ENCODE data around the gene CLDN7.
A peak's percentile ranks its signal among the peaks of the same experiment; 100 is the strongest.

CLDN7 gene

DNA sequence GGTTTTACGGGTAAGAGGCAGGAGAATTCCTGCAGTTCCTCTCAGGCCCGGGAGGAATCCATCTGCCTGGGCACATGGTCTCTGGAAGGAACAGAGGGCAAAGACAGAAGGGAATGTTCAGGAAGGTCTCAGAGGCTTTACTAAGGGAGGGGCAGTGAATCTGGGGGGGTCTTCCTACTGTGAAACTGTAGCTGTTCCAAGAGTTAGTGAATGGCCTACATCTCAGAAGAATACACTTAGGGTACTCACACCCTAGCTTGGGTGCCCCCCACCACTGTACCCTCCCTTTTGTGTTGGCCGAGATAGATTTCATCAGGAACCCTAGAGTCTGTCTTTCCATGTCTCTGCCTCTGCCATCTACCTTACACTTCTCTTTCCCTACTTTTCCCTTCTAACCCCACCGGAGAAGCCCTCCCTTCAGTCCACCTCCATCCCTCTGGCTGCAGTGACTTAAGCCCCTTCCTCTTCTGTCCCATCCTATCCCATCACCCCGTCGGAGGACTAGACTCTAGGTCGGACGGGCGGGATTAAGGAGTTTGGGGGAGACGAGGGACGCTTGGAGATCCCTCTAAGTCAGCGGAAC is 43.0 kb downstream of the CLDN7 start:
- H3K4me2 ChIP-seq (ENCODE audit: low read length) = peak overlapping the region; percentile 25
- no peak overlapping the region for H3K4me3 ChIP-seq (ENCODE audit: low read length)
- H3K18ac ChIP-seq (ENCODE audit: low read length) = no peak overlapping the region
- no peak overlapping the region for H4K8ac ChIP-seq (ENCODE audit: low read depth, low read length)
- DNase-seq = no peak
- H2BK120ac ChIP-seq (ENCODE audit: low read depth, low read length) = no peak overlapping the region
- H3K79me2 ChIP-seq (ENCODE audit: control insufficient read depth, insufficient read depth, low read length) = peaks cover 7% of the 10 kb centered on the region
- no peaks in the 10 kb centered on the region for H3K27me3 ChIP-seq (ENCODE audit: insufficient read depth, low read length, poor library complexity)
- H4K5ac ChIP-seq (ENCODE audit: low read length) = peak overlapping the region; percentile 50
- peaks cover 10% of the 10 kb centered on the region for H3K36me3 ChIP-seq (ENCODE audit: control insufficient read depth, insufficient read depth, low read length)
- peak overlapping the region; percentile 82 for H3K56ac ChIP-seq (ENCODE audit: low read length)
- no peak overlapping the region for H2BK15ac ChIP-seq (replicated peaks; ENCODE audit: low read depth)
- H3K9ac ChIP-seq (ENCODE audit: low read length) = peak overlapping the region; percentile 61
- peaks cover 5% of the 10 kb centered on the region for H3K79me1 ChIP-seq (ENCODE audit: low read length)
- H3K4me1 ChIP-seq (ENCODE audit: control insufficient read depth, low read depth, low read length) = peaks cover 14% of the 10 kb centered on the region
- no peak overlapping the region for H2AK5ac ChIP-seq (ENCODE audit: low read length)
- H2BK5ac ChIP-seq (ENCODE audit: low read length) = no peak overlapping the region
- no peak overlapping the region for H3K27ac ChIP-seq (ENCODE audit: low read depth, low read length)
- no CpG with 5 or more reads among the region's 12 CpGs for WGBS (ENCODE audit: extremely low coverage, insufficient coverage, low lambda C conversion rate)
- no peak overlapping the region for H3K23ac ChIP-seq (ENCODE audit: low read length)
- H3K4ac ChIP-seq (ENCODE audit: low read depth, low read length) = no peak overlapping the region

DNA sequence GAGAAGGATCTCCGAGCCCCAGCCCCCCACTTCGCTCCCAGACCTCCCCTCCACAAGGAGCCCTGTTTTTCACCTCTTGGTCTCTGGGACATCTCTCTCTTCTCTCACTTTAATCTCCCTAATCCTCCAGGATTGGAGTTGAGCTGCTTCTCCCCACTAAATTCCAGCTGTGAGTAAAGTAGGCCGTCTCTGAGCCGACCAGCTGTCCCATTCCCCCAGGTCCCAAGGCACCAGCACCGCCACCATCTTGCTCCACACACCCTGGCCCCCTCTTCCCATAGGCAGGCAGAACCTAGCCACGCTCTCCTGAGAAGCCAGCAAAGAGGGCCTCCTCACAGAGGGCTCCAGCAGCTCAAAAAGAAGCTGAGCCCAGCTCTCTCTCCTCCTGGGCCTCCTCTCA is 43.5 kb downstream of the CLDN7 start:
- Histone ChIP-seq H2AK5ac (ENCODE audit: low read length) (no peak overlapping the region), H4K5ac (ENCODE audit: low read length) (no peak overlapping the region), H2BK120ac (ENCODE audit: low read depth, low read length) (no peak overlapping the region), H3K4me1 (ENCODE audit: control insufficient read depth, low read depth, low read length) (peaks cover 14% of the 10 kb centered on the region), H3K4me2 (ENCODE audit: low read length) (no peak overlapping the region), H3K79me1 (ENCODE audit: low read length) (peaks cover 5% of the 10 kb centered on the region), H3K4me3 (ENCODE audit: low read length) (no peak overlapping the region), H3K9ac (ENCODE audit: low read length) (peak overlapping the region; percentile 7), H3K23ac (ENCODE audit: low read length) (no peak overlapping the region), H3K79me2 (ENCODE audit: control insufficient read depth, insufficient read depth, low read length) (peaks cover 7% of the 10 kb centered on the region), H3K56ac (ENCODE audit: low read length) (peak overlapping the region; percentile 58), H3K27me3 (ENCODE audit: insufficient read depth, low read length, poor library complexity) (no peaks in the 10 kb centered on the region), H4K8ac (ENCODE audit: low read depth, low read length) (no peak overlapping the region), H3K4ac (ENCODE audit: low read depth, low read length) (no peak overlapping the region), H3K27ac (ENCODE audit: low read depth, low read length) (no peak overlapping the region), H2BK15ac (replicated peaks; ENCODE audit: low read depth) (no peak overlapping the region), H3K36me3 (ENCODE audit: control insufficient read depth, insufficient read depth, low read length) (peaks cover 6% of the 10 kb centered on the region), H3K18ac (ENCODE audit: low read length) (no peak overlapping the region), H2BK5ac (ENCODE audit: low read length) (no peak overlapping the region)
- DNase-seq = no peak
- WGBS (ENCODE audit: extremely low coverage, insufficient coverage, low lambda C conversion rate) = no CpG with 5 or more reads among the region's 6 CpGs

DNA sequence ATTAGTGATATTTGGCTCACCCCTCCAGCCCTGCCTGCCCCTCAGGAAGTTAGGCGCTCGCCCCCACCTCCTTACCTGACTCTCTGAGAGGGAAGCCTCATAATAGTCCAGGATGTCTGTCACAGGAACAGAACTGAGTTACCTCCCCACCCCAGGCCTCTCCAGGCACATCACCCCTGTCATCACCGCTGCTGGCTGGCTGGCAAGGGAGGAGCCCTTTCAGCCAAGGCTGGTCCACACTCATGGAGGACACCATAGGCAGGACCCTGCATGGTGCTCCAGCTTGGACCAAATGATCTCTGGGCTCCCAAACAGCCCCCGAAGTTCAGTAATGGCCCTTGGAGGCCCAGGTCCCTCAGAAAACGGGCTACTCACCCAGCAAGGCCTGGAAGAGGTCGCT is 44.1 kb downstream of the CLDN7 start:
- H2BK5ac ChIP-seq (ENCODE audit: low read length) = no peak overlapping the region
- H3K18ac ChIP-seq (ENCODE audit: low read length) = peak overlapping the region; percentile 26
- H3K9ac ChIP-seq (ENCODE audit: low read length) = peak overlapping the region; percentile 35
- H3K36me3 ChIP-seq (ENCODE audit: control insufficient read depth, insufficient read depth, low read length) = peaks cover 2% of the 10 kb centered on the region
- peaks cover 9% of the 10 kb centered on the region for H3K79me2 ChIP-seq (ENCODE audit: control insufficient read depth, insufficient read depth, low read length)
- H3K4me3 ChIP-seq (ENCODE audit: low read length) = no peak overlapping the region
- peak overlapping the region; percentile 88 for H2AK5ac ChIP-seq (ENCODE audit: low read length)
- H3K4me2 ChIP-seq (ENCODE audit: low read length) = no peak overlapping the region
- H3K56ac ChIP-seq (ENCODE audit: low read length) = peak overlapping the region; percentile 75
- H3K27me3 ChIP-seq (ENCODE audit: insufficient read depth, low read length, poor library complexity) = no peaks in the 10 kb centered on the region
- H3K23ac ChIP-seq (ENCODE audit: low read length) = no peak overlapping the region
- H4K8ac ChIP-seq (ENCODE audit: low read depth, low read length) = no peak overlapping the region
- H4K5ac ChIP-seq (ENCODE audit: low read length) = no peak overlapping the region
- H3K79me1 ChIP-seq (ENCODE audit: low read length) = peaks cover 5% of the 10 kb centered on the region
- H2BK15ac ChIP-seq (replicated peaks; ENCODE audit: low read depth) = no peak overlapping the region
- peaks cover 14% of the 10 kb centered on the region for H3K4me1 ChIP-seq (ENCODE audit: control insufficient read depth, low read depth, low read length)
- no peak overlapping the region for H3K4ac ChIP-seq (ENCODE audit: low read depth, low read length)
- no peak overlapping the region for H3K27ac ChIP-seq (ENCODE audit: low read depth, low read length)
- no peak for DNase-seq
- H2BK120ac ChIP-seq (ENCODE audit: low read depth, low read length) = no peak overlapping the region
- no CpG with 5 or more reads among the region's 6 CpGs for WGBS (ENCODE audit: extremely low coverage, insufficient coverage, low lambda C conversion rate)

DNA sequence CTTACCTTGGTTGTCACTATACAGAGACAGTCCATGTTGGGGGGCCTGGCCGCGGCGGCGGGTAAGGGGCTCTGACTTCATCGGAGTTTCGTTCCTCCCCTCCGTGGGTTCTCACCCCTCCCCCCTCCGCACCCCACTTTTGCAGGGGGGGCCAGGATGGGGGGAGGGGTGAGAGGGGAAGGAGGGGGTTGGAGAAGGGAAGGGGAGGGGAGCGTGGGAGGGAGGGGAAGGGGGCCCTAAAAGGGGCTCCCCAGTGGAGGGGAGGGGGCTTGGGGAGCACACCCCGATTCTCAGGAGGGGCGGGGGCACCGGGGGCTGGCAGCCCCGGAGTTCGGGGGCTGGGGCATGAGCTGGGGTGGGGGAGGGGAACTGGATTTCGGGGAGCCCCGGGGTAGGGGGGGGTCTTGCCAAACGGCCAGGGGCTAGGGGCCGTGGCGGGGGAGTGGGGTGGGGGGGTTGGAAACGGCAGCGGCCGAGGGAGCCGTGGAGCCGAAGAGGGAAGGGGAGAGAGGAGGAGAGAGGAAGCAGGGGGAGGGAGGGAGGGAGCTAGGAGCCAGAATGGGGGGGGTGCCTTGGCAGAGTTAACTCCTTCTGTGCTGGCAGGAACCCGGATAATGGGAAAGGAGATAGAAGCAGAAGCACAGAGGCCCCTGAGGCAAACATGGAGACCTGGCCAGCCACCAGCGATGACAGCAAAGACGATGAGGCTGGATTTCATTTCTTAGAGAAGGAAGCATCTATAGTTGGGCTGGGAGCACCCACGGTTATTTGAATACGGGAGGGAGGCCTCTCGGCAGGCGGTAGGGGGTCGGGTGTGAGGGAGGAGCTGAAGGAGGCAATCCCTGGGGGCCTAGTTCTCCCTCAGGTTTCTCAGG is 44.9 kb downstream of the CLDN7 start:
- H4K5ac ChIP-seq (ENCODE audit: low read length) = no peak overlapping the region
- H4K8ac ChIP-seq (ENCODE audit: low read depth, low read length) = no peak overlapping the region
- no peaks in the 10 kb centered on the region for H3K36me3 ChIP-seq (ENCODE audit: control insufficient read depth, insufficient read depth, low read length)
- H3K23ac ChIP-seq (ENCODE audit: low read length) = no peak overlapping the region
- WGBS (ENCODE audit: extremely low coverage, insufficient coverage, low lambda C conversion rate) = no CpG with 5 or more reads among the region's 32 CpGs
- peak overlapping the region; percentile 87 for H3K4me2 ChIP-seq (ENCODE audit: low read length)
- H3K4me3 ChIP-seq (ENCODE audit: low read length) = peak overlapping the region; percentile 16
- no peaks in the 10 kb centered on the region for H3K27me3 ChIP-seq (ENCODE audit: insufficient read depth, low read length, poor library complexity)
- H2BK120ac ChIP-seq (ENCODE audit: low read depth, low read length) = peak overlapping the region; percentile 55
- peak overlapping the region; percentile 92 for H3K18ac ChIP-seq (ENCODE audit: low read length)
- peak overlapping the region; percentile 34 for H3K27ac ChIP-seq (ENCODE audit: low read depth, low read length)
- H3K56ac ChIP-seq (ENCODE audit: low read length) = peak overlapping the region; percentile 83
- peak overlapping the region; percentile 73 for H3K9ac ChIP-seq (ENCODE audit: low read length)
- no peak overlapping the region for H2BK5ac ChIP-seq (ENCODE audit: low read length)
- H2AK5ac ChIP-seq (ENCODE audit: low read length) = no peak overlapping the region
- peak; percentile 88 for DNase-seq
- peaks cover 9% of the 10 kb centered on the region for H3K79me2 ChIP-seq (ENCODE audit: control insufficient read depth, insufficient read depth, low read length)
- H3K79me1 ChIP-seq (ENCODE audit: low read length) = peaks cover 5% of the 10 kb centered on the region
- peak overlapping the region; percentile 57 for H2BK15ac ChIP-seq (replicated peaks; ENCODE audit: low read depth)
- H3K4ac ChIP-seq (ENCODE audit: low read depth, low read length) = peak overlapping the region; percentile 78
- peaks cover 14% of the 10 kb centered on the region for H3K4me1 ChIP-seq (ENCODE audit: control insufficient read depth, low read depth, low read length)

DNA sequence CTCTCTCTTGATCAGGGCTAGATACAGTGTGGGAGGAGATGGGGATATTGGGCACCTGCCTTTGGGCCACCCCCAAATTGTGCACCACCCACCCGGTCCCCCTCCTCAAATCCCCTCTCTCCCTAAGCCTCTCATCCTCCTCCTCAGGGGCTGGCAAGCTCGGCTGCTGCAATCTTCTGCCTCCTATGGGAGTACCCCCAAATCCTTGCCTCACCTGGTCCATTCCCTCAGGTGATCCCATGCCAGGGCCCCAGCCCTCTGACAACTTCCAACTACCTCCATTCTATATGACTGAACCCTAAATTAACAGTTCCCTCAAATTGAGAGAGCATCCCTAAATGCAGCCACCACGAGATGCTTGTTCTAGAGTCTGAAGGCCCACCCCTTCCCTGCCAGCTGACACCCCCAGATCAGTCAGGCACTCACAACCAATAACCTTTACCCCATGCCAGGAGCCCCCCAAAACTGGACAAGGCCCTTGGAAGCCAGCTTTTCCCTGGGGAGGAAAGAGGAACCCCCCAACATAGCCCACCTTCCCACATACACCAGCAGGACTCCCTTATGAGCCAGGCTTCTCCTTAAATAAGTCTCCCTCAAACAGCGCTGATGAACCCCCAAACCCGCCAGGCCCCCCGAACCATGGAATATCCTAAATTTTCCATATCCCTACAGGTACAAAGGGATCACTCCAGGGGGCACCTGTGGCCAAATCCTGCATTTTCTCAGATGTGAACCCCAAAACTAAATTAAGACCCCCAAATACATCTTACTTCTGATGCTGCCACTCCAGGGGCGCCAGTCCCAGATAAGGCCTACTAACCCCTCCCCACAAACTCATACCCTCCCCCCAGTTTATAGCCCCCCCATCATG is 45.8 kb downstream of the CLDN7 start:
- Histone ChIP-seq H2AK5ac (ENCODE audit: low read length) (no peak overlapping the region), H3K4ac (ENCODE audit: low read depth, low read length) (peak overlapping the region; percentile 78), H3K27ac (ENCODE audit: low read depth, low read length) (peak overlapping the region; percentile 66), H3K56ac (ENCODE audit: low read length) (peak overlapping the region; percentile 83), H3K79me2 (ENCODE audit: control insufficient read depth, insufficient read depth, low read length) (peaks cover 13% of the 10 kb centered on the region), H4K8ac (ENCODE audit: low read depth, low read length) (no peak overlapping the region), H3K27me3 (ENCODE audit: insufficient read depth, low read length, poor library complexity) (no peaks in the 10 kb centered on the region), H3K9ac (ENCODE audit: low read length) (peak overlapping the region; percentile 73), H3K4me3 (ENCODE audit: low read length) (peak overlapping the region; percentile 16), H2BK120ac (ENCODE audit: low read depth, low read length) (peak overlapping the region; percentile 55), H3K18ac (ENCODE audit: low read length) (peak overlapping the region; percentile 92), H3K79me1 (ENCODE audit: low read length) (peaks cover 7% of the 10 kb centered on the region), H2BK15ac (replicated peaks; ENCODE audit: low read depth) (no peak overlapping the region), H3K4me1 (ENCODE audit: control insufficient read depth, low read depth, low read length) (peaks cover 17% of the 10 kb centered on the region), H4K5ac (ENCODE audit: low read length) (no peak overlapping the region), H3K23ac (ENCODE audit: low read length) (no peak overlapping the region), H3K36me3 (ENCODE audit: control insufficient read depth, insufficient read depth, low read length) (no peaks in the 10 kb centered on the region), H3K4me2 (ENCODE audit: low read length) (peak overlapping the region; percentile 87), H2BK5ac (ENCODE audit: low read length) (no peak overlapping the region)
- DNase-seq = no peak
- no CpG with 5 or more reads among the region's 7 CpGs for WGBS (ENCODE audit: extremely low coverage, insufficient coverage, low lambda C conversion rate)
